ENCODE measurements around the gene ROBO1. TPM values are rescaled to one million over a fixed set of nuclear protein-coding genes. Genes with fewer than 3 reads are reported as not detected.

The ROBO1 gene
- total RNA-seq, 4 donors from 2014 or later, result 25.0 to 42.6 (median 35.7) TPM

- no peak for DNase-seq
- H3K9me3 ChIP-seq, result no peaks in the 10 kb centered on the region
- H3K27me3 ChIP-seq, result no peaks in the 10 kb centered on the region
- TF ChIP-seq CTCF (IDR thresholded peaks at IDR 0.05), result no peak
- TF ChIP-seq POLR2A (IDR thresholded peaks at IDR 0.05), result no peak
- intact Hi-C loops (cut with DNase I), result no loop called here
- no peak overlapping the region for H3K27ac ChIP-seq
- no peak overlapping the region for H3K4me3 ChIP-seq
- WGBS, 2 donors, result 58 to 72% methylated on average over 2 of the region's 2 CpGs
- no peaks in the 10 kb centered on the region for H3K36me3 ChIP-seq
- H3K4me1 ChIP-seq, result no peaks in the 10 kb centered on the region
These were observed 293.8 kb downstream of the ROBO1 start for GRCh38 chr3:79473993-79474392.

GRCh38 chr3:79467721-79468120 lies 300.1 kb downstream of the ROBO1 start:
- DNase-seq, result no peak
- Histone ChIP-seq H3K4me1 (peaks cover 0 to 7% (median 0%) of the 10 kb centered on the region in 3 donors), H3K36me3 (no peaks in the 10 kb centered on the region), H3K27me3 (no peaks in the 10 kb centered on the region), H3K9me3 (no peaks in the 10 kb centered on the region), H3K27ac (no peak overlapping the region), H3K4me3 (no peak overlapping the region)
- 46 to 47% methylated on average over 3 of the region's 3 CpGs for WGBS, 2 donors
- intact Hi-C loops (cut with DNase I), result no loop called here
- TF ChIP-seq CTCF (IDR thresholded peaks at IDR 0.05) (no peak), POLR2A (IDR thresholded peaks at IDR 0.05) (no peak)

- 91 to 94% methylated on average over 1 of the region's 1 CpG for WGBS, 2 donors
- intact Hi-C loops (cut with DNase I), result no loop called here
These were observed 306.5 kb downstream of the ROBO1 start for GRCh38 chr3:79461129-79461792.

GRCh38 chr3:79453600-79453999 lies 314.2 kb downstream of the ROBO1 start:
- 54 to 75% methylated on average over 2 of the region's 2 CpGs for WGBS, 2 donors
- Histone ChIP-seq H3K9me3 (no peaks in the 10 kb centered on the region), H3K4me1 (no peaks in the 10 kb centered on the region), H3K36me3 (no peaks in the 10 kb centered on the region), H3K4me3 (no peak overlapping the region), H3K27ac (no peak overlapping the region), H3K27me3 (no peaks in the 10 kb centered on the region)
- TF ChIP-seq CTCF (IDR thresholded peaks at IDR 0.05) (no peak), POLR2A (IDR thresholded peaks at IDR 0.05) (no peak)
- DNase-seq, result no peak
- intact Hi-C loops (cut with DNase I), result no loop called here

More at GRCh38 chr3:79461129-79461792, 306.5 kb downstream of the ROBO1 start:
- Histone ChIP-seq H3K36me3 (no peaks in the 10 kb centered on the region), H3K4me1 (no peaks in the 10 kb centered on the region), H3K27ac (no peak overlapping the region), H3K27me3 (no peaks in the 10 kb centered on the region), H3K9me3 (no peaks in the 10 kb centered on the region), H3K4me3 (no peak overlapping the region)
- DNase-seq, result no peak
- TF ChIP-seq POLR2A (IDR thresholded peaks at IDR 0.05) (no peak), CTCF (IDR thresholded peaks at IDR 0.05) (no peak)

- no peak overlapping the region for H3K4me3 ChIP-seq
- no peaks in the 10 kb centered on the region for H3K36me3 ChIP-seq
- no peak for DNase-seq
- no peak overlapping the region for H3K27ac ChIP-seq
- H3K4me1 ChIP-seq, result no peaks in the 10 kb centered on the region
- no peaks in the 10 kb centered on the region for H3K9me3 ChIP-seq
- 89% methylated on average over 1 of the region's 1 CpG for WGBS, 2 donors
- intact Hi-C loops (cut with DNase I), result no loop called here
- TF ChIP-seq CTCF (IDR thresholded peaks at IDR 0.05), result no peak
- TF ChIP-seq POLR2A (IDR thresholded peaks at IDR 0.05), result no peak
- H3K27me3 ChIP-seq, result no peaks in the 10 kb centered on the region
These were observed 331.4 kb downstream of the ROBO1 start for GRCh38 chr3:79436387-79436786.
